Left lobe of liver (tissue), 2 donors: Measurements from ENCODE around the gene MIOS. TPM values are rescaled to one million over a fixed set of nuclear protein-coding genes. Genes with fewer than 3 reads are reported as not detected.
"Not testable (repeated sequence)": the region's sequence is repeated elsewhere in the genome, so short reads cannot be mapped to it uniquely, and the experiment has no call there.

Source experiments
- ATAC-seq: fragments of 200-7000 bp; cut with Tn5 transposase; one replicate; pipeline ENCODE4 v1.9.1; 2020; ENCODE audit warnings: mild to moderate bottlenecking, moderate library complexity
- DNase-seq: peaks from one replicate; pipeline ENCODE4 v3.0.0-alpha.2; 2020; ENCODE audit warnings: low spot score
- total RNA-seq: library from RNA; stranded (reverse); gene quantifications from one replicate; pipeline ENCODE4 v1.2.1, GENCODE V29; 2021
- donor health status: DM: no; HTN: no; CAD: no; lungs with moderate emphysema.
- donor health status: DM: no; HTN: yes; CAD: no.

The MIOS gene
- total RNA-seq, 1 donor from 2014 or later, result 14.4 TPM

DNA sequence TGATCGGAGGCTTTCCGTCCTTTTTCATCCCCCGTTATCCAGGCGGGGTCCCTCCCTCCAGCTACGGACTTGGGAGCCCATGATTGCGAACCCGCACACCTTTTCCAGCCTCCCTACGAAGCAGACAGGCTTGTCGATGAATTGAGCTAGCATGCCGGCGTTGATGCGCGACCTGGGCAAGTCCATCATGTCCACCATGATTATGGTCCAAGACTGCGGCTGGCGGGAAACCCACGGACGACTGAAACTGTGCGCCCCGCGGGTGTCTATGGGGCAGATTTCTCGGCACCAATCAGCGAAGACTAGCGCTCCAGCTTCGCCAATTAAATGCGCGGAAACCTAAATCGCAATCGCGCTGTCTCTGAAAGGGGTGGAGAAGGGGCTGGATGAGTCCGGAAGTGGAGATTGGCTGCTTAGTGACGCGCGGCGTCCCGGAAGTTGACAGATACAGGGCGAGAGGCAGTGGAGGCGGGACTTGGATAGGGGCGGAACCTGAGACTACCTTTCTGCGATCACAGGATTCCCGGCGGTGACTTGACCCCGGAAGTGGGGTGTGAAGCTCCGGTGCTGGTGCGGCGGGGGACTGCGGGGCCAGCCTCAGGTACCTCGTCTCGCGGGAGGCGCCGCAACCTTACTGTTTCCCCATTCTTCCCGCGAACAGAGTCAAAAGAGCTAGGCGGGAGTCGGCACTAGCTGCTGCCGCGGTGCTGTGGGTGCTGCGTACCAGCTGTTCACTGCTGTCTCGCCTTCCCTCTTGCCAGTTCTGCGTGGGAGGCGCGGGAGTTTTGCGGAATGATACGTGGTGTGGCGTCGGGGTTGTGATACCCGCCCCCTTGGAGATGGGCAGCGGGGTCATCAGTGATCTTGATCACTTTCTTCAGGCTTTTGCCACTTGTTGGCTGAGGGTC is 73.8 kb downstream of the MIOS start, which contains the start of gene UMAD1:
Gene UMAD1, plus strand, starts transcription at position 532 of the 908 bp plus-strand sequence. CDS start 32,620 bp downstream, outside the sequence.
- peak; percentile 98 for ATAC-seq
- peak; percentile 99 for DNase-seq

DNA sequence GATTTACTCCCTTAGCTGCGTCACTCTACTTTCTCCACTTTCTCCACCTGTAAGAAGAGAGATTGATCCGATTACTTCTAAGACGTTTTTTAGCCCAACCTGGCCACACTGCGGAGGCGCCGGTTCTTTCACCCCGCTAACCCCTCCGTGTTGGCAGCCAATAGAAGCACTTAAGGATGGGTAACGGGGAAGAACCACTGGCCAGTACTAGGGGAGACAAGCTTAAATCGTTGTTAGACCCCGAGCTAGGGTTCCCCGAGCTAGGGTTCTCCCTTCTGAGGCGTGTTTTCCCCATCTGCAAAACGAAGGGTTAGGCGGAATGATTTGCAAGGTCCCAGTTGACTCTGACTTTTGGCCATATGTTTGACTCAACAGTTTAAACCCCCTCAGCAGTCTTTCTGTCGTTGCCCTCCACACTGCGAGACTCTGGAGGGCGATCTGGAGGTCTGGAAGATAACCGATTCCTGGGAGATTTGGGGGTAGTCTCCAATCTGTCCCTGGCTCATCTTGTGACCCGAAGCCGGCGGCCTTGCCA is 74.5 kb downstream of the MIOS start:
- ATAC-seq, result peak; percentile 1
- peak; percentile 48 for DNase-seq

DNA sequence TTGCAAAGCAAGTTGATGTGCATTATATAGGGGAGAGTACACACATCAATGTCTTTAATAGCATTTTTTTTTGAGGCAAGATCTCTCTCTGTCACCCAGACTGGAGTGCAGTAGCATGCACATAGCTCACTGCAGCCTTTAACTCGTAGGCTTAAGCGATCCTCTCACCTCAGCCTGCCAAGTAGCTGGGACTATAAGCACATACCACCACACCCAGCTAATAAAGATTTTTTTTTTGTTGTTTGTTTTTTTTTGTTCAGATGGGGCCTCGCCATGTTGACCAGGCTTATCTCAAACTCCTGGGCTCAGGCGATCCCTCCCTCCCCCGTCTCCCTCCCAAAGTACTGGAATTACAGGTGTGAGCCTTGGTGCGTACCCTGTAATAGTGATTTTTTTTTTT is 75.4 kb downstream of the MIOS start:
- ATAC-seq (no peak), DNase-seq (no peak)

DNA sequence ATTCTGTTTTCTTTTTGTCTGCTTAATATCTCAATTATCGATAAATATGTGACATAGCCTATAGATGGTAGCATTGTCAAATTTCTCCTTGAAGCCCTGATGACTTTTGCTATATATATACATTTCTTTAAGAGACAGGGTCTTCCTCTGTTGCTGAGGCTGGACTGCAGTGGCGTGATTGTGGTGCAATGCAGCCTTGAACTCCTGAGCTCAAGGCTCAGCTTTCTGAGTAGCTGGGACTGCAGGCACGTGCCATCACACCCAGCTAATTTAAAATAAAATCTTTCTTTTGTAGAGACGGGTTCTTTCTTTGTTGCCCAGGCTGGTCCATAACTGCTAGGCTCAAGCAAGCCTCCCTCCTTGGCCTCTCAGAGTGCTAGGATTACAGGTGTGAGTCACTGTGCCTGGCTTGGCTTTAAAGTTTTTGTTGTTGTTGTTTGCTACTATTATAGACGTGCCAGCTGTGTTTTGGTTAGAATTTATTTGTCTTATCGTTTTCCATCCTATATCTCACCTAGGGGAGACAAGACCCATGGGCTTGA is 80.9 kb downstream of the MIOS start:
- ATAC-seq (no peak), DNase-seq (no peak)

- no peak for DNase-seq
- no peak for ATAC-seq
Observed at GRCh38 chr7:7650682-7651206, 84.1 kb downstream of the MIOS start.

GRCh38 chr7:7651479-7651878 is 84.8 kb downstream of the MIOS start:
- ATAC-seq, result no peak
- DNase-seq, result no peak

GRCh38 chr7:7652798-7653540 is 86.3 kb downstream of the MIOS start:
- ATAC-seq (no peak), DNase-seq (no peak)

DNA sequence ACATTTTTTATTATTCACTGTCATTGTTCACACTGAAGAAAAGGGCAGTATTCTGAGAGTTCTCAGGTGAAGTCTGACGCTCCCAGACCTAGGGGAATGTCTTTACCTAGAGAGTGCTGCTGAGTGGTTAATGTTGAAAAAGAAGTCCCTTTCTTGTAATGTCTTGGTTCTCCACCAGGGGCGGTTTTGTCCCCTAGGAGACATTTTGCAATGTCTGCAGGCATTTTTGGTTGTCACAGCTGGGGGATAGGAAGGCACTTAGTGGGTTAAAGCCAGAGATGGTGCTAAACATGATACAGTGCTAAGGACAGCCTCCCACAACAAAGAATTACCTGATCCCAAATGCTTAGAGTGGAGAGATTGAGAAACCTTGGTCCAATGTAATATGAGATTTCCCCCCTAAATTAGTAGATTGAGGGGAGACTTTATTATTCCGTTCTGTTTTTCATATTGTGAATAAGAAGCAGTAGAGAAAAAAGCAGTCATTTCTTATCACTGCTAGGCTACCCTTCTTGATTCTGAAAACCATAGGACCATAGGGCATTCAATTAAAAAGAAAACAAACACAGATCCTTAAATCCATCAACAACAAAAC is 87.0 kb downstream of the MIOS start:
- ATAC-seq (no peak), DNase-seq (no peak)

DNA sequence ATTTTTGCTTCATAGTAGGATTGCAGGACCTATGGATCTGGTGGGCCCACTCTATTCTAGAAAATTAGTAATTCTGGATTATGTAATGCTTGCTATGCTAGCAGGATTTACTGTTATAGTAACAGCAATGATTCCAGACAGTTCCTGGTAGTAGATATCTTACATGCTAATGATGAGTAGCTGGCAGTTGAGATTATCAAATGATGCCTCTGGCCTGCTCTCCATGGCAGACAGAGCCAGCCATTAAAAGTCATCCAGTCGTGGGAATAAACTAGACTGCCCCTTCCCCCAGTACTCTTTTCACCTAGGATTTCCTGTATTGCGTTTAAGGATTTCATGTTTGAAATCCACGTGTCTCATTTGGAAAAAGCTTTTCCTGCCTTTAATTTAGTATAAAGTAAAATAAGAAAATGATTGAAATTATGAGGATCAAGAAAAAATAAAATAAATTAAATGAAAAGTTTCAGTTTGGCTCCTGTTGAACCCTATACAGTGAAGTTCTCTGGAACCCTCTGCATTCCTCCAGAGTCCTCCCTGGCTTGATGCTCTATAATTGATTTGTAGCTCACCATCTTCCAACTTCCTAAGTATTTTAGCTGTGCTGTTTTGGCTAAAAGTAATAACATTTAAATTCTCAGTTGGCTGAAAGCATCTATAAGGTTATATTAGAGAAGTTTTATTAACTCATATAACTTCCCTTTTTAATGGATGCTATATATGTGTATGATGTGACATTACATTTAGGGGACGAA is 88.5 kb downstream of the MIOS start:
- ATAC-seq (no peak), DNase-seq (no peak)

- not testable (repeated sequence) for DNase-seq, ATAC-seq
Observed at GRCh38 chr7:7656459-7656858, 89.8 kb downstream of the MIOS start.

Other genes starting within 250 kb of the MIOS start
- gene COL28A1, start 31.0 kb upstream of the MIOS start, total RNA-seq, result 0.58 TPM
- 7.8 TPM for gene UMAD1, start 73.9 kb downstream of the MIOS start, total RNA-seq
- gene RPA3, start 151.7 kb downstream of the MIOS start, total RNA-seq, result 18.2 TPM